Activated CD8-positive, alpha-beta memory T cell treated with anti-CD3 and anti-CD28 coated beads for 48 hours (primary cell): Measurements from ENCODE around the gene AIFM3.
"Not testable (repeated sequence)": the region's sequence is repeated elsewhere in the genome, so short reads cannot be mapped to it uniquely, and the experiment has no call there.

Source experiments
- DNase-seq, 3 experiments: peaks; one replicate each; pipeline ENCODE4 v3.0.0-alpha.2; 2020; ENCODE audit warnings: low read depth in 2 of 3, low spot score in 2 of 3

Gene AIFM3

GRCh38 chr22:20966883-20967696 is at the start of gene AIFM3:
Gene AIFM3 (plus strand): TSS chr22:20967255. CDS start chr22:20967945, 690 bp downstream.
- DNase-seq, result no peak

GRCh38 chr22:20918663-20919218 is 48.3 kb upstream of the AIFM3 start:
- no peak for DNase-seq

GRCh38 chr22:20919718-20920117 is 47.3 kb upstream of the AIFM3 start:
- DNase-seq, result no peak

GRCh38 chr22:20920881-20921203 is 46.2 kb upstream of the AIFM3 start:
- DNase-seq, result no peak

GRCh38 chr22:20922141-20922751 is 44.8 kb upstream of the AIFM3 start:
- no peak for DNase-seq

- no peak for DNase-seq
These were observed 40.8 kb upstream of the AIFM3 start for GRCh38 chr22:20926243-20926642.

- DNase-seq, result no peak
These were observed 39.0 kb upstream of the AIFM3 start for GRCh38 chr22:20927940-20928572.

- DNase-seq, result no peak
These were observed 38.5 kb upstream of the AIFM3 start for GRCh38 chr22:20928573-20928967.

GRCh38 chr22:20930004-20930403 is 37.1 kb upstream of the AIFM3 start:
- DNase-seq, result no peak

- DNase-seq, result not testable (repeated sequence)
These were observed 36.6 kb upstream of the AIFM3 start for GRCh38 chr22:20930435-20930834.

GRCh38 chr22:20931126-20931654 is 35.9 kb upstream of the AIFM3 start:
- DNase-seq, result no peak

GRCh38 chr22:20933910-20934309 is 33.1 kb upstream of the AIFM3 start:
- no peak for DNase-seq

GRCh38 chr22:20935049-20935448 is 32.0 kb upstream of the AIFM3 start:
- not testable (repeated sequence) for DNase-seq

GRCh38 chr22:20935780-20936539 is 31.1 kb upstream of the AIFM3 start:
- not testable (repeated sequence) for DNase-seq

- DNase-seq, result no peak
These were observed 29.8 kb upstream of the AIFM3 start for GRCh38 chr22:20937031-20937793.

- DNase-seq, result no peak
These were observed 29.0 kb upstream of the AIFM3 start for GRCh38 chr22:20937794-20938671.

- not testable (repeated sequence) for DNase-seq
These were observed 27.4 kb upstream of the AIFM3 start for GRCh38 chr22:20939457-20940185.

- DNase-seq, result no peak
These were observed 26.8 kb upstream of the AIFM3 start for GRCh38 chr22:20940186-20940651.
